Upper lobe of left lung (tissue), 6 donors: ENCODE measurements around the gene KLK1. TPM values are rescaled to one million over a fixed set of nuclear protein-coding genes. Genes with fewer than 3 reads are reported as not detected.
"Not testable (repeated sequence)": the region's sequence is repeated elsewhere in the genome, so short reads cannot be mapped to it uniquely, and the experiment has no call there.

Experiments used
- ATAC-seq, 2 donors: fragments of 200-7000 bp; cut with Tn5 transposase; one replicate each; pipeline ENCODE4 v1.9.1; 2022; ENCODE audit warnings: mild to moderate bottlenecking in 2 of 2, moderate library complexity in 2 of 2; ENCODE audit not compliant: low FRiP score in 2 of 2
- DNase-seq, 2 donors: peaks; one replicate each; pipeline ENCODE4 v3.0.0-alpha.2; 2019 to 2020
- H3K27ac ChIP-seq, 4 donors: fragments of 200-600 bp; sonication (generic); one replicate each; pipeline ENCODE4 v1.5.1; 2016 to 2019
- H3K27me3 ChIP-seq, 4 donors: fragments of 200-600 bp; sonication (generic); one replicate each; pipeline ENCODE4 v1.5.1; 2017 to 2019
- H3K36me3 ChIP-seq, 4 donors: fragments of 200-600 bp; sonication (generic); one replicate each; pipeline ENCODE4 v1.5.1; 2016 to 2019
- H3K4me1 ChIP-seq, 4 donors: fragments of 200-600 bp; sonication (generic); one replicate each; pipeline ENCODE4 v1.5.1; 2018 to 2019
- H3K4me3 ChIP-seq, 4 donors: fragments of 200-600 bp; sonication (generic); one replicate each; pipeline ENCODE4 v1.5.1; 2017 to 2019; ENCODE audit warnings: mild to moderate bottlenecking in 2 of 4, moderate library complexity in 1 of 4
- H3K9me3 ChIP-seq, 4 donors: fragments of 200-600 bp; sonication (generic); one replicate each; pipeline ENCODE4 v1.5.1; 2018 to 2019
- EP300 ChIP-seq, 4 donors: sonication (generic); formaldehyde crosslinking; IDR thresholded peaks; one replicate each; pipeline ENCODE4 v1.5.1; 2017; ENCODE audit warnings: antibody characterized with exemption in 4 of 4, control low read depth in 2 of 4
- POLR2A ChIP-seq, 4 donors: fragments of 450-650 bp; IDR thresholded peaks; one replicate each; pipeline ENCODE4 v1.5.1; 2016 to 2017; ENCODE audit warnings: antibody characterized with exemption in 4 of 4, mild to moderate bottlenecking in 2 of 4
- POLR2AphosphoS5 ChIP-seq, 2 donors: sonication (generic); formaldehyde crosslinking; IDR thresholded peaks; one replicate each; pipeline ENCODE4 v1.5.1; 2017; ENCODE audit warnings: antibody characterized with exemption in 2 of 2
- WGBS, 2 donors: methylation state at CpG; one replicate each; pipeline ENCODE4 v1.1.5; 2017 to 2018; 5-methylcytosine and 5-hydroxymethylcytosine counted together
- total RNA-seq, 6 donors: library from RNA; depleted of rRNA in 4 of 6; stranded (reverse); fragments of >200 nt in 4 of 6; gene quantifications; one replicate each; pipeline versions ENCODE4 v1.1.0 to v1.2.1, GENCODE V29; 2016 to 2021
- TF ChIP-seq, protein P1 (sequence below), 6 experiments: fragments of 450-650 bp in 4 of 6; fragments of 200-600 bp in 2 of 6; sonication (generic) in 2 of 6; IDR thresholded peaks; one replicate each; pipeline ENCODE4 v1.5.1; 2016 to 2019; ENCODE audit warnings: antibody characterized with exemption in 6 of 6
- donor health status: DM: no; HTN: no; CAD: no; lungs with moderate emphysema.
- donor health status: DM: no; HTN: yes; CAD: no; lungs with severe emphysema.

Gene KLK1
- total RNA-seq, 6 donors from 2014 or later = 1.3 to 3.3 (median 2.0) TPM; not detected in 3

GRCh38 chr19:50817941-50818858, 5.4 kb downstream of the KLK1 start:
- Histone ChIP-seq H3K36me3 (no peaks in the 10 kb centered on the region), H3K4me1 (peaks cover 0 to 13% (median 8%) of the 10 kb centered on the region in 4 donors), H3K9me3 (no peaks in the 10 kb centered on the region), H3K27me3 (peaks cover 0 to 33% (median 12%) of the 10 kb centered on the region in 4 donors), H3K4me3 (peak overlapping the region in 3 of 4 donors; percentile 31 to 43 (median 39)), H3K27ac (no peak overlapping the region)
- TF ChIP-seq, protein P1, sequence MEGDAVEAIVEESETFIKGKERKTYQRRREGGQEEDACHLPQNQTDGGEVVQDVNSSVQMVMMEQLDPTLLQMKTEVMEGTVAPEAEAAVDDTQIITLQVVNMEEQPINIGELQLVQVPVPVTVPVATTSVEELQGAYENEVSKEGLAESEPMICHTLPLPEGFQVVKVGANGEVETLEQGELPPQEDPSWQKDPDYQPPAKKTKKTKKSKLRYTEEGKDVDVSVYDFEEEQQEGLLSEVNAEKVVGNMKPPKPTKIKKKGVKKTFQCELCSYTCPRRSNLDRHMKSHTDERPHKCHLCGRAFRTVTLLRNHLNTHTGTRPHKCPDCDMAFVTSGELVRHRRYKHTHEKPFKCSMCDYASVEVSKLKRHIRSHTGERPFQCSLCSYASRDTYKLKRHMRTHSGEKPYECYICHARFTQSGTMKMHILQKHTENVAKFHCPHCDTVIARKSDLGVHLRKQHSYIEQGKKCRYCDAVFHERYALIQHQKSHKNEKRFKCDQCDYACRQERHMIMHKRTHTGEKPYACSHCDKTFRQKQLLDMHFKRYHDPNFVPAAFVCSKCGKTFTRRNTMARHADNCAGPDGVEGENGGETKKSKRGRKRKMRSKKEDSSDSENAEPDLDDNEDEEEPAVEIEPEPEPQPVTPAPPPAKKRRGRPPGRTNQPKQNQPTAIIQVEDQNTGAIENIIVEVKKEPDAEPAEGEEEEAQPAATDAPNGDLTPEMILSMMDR (IDR thresholded peaks at IDR 0.05) = no peak
- no peak for TF ChIP-seq POLR2AphosphoS5 (IDR thresholded peaks at IDR 0.05)
- ATAC-seq = peak; percentile 12 to 34
- DNase-seq = peak; percentile 28 to 84
- WGBS, 2 donors = 6 to 40% methylated on average over 6 to 50 of the region's 52 CpGs

GRCh38 chr19:50815439-50815838, 8.1 kb downstream of the KLK1 start:
- DNase-seq (no peak), ATAC-seq (no peak)
- H3K4me1 ChIP-seq = peaks cover 0 to 11% (median 6%) of the 10 kb centered on the region in 4 donors
- H3K4me3 ChIP-seq = no peak overlapping the region
- no peak for TF ChIP-seq POLR2AphosphoS5 (IDR thresholded peaks at IDR 0.05)
- TF ChIP-seq EP300 (IDR thresholded peaks at IDR 0.05) = no peak
- TF ChIP-seq, protein P1 (IDR thresholded peaks at IDR 0.05) = no peak
- no peak for TF ChIP-seq POLR2A (IDR thresholded peaks at IDR 0.05)
- no peaks in the 10 kb centered on the region for H3K36me3 ChIP-seq
- peaks cover 0 to 23% (median 10%) of the 10 kb centered on the region in 4 donors for H3K27me3 ChIP-seq
- 89 to 93% methylated on average over 1 of the region's 1 CpG for WGBS, 2 donors
- no peak overlapping the region for H3K27ac ChIP-seq
- H3K9me3 ChIP-seq = no peaks in the 10 kb centered on the region

DNA sequence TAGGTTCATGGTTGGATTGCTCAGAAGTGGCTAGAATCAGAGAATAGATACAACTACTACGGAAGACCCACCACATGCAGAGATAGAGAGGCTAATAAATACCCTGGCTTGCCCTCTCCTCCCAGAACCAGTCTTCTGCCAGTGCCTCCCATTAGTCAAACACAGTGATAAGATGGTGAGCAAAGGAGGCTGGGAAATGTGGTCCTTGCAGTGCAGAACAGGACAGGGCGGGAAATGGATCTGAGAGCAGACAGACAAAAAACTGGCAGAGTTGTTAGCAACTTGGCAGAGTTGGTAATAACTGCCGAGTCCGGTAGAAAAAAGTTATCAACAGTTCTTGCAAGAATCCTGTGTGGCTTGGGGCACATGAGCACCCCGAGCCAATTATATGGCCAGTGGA, 8.7 kb downstream of the KLK1 start:
- no peak for TF ChIP-seq EP300 (IDR thresholded peaks at IDR 0.05)
- no peak for TF ChIP-seq POLR2AphosphoS5 (IDR thresholded peaks at IDR 0.05)
- TF ChIP-seq, protein P1 (IDR thresholded peaks at IDR 0.05) = no peak
- TF ChIP-seq POLR2A (IDR thresholded peaks at IDR 0.05) = no peak
- DNase-seq (no peak), ATAC-seq (no peak)
- Histone ChIP-seq H3K4me3 (no peak overlapping the region), H3K36me3 (no peaks in the 10 kb centered on the region), H3K9me3 (no peaks in the 10 kb centered on the region), H3K4me1 (peaks cover 0 to 11% (median 6%) of the 10 kb centered on the region in 4 donors), H3K27me3 (peaks cover 0 to 20% (median 9%) of the 10 kb centered on the region in 4 donors), H3K27ac (no peak overlapping the region)
- 84 to 91% methylated on average over 5 of the region's 5 CpGs for WGBS, 2 donors

DNA sequence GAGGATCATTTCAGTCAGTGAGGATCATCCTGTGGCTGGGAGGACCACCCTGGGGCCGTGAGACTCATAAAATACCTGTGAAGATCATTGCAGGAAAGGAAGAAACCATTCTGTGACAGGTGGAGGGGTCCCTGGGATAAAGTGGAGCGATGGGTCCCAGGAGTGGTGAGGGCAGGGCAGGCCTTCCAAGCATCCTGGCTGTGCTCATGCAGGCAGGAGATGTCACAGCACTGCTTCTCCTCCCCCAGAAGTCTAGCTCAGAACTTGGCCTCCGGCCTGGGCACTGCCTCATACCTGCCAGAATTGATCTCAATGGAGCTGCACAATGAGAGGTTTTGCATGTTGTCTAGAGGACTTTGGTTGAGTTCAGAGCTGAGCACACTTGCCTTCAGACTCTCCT, 11.1 kb downstream of the KLK1 start:
- Histone ChIP-seq H3K27ac (no peak overlapping the region), H3K36me3 (no peaks in the 10 kb centered on the region), H3K27me3 (no peaks in the 10 kb centered on the region), H3K4me1 (no peaks in the 10 kb centered on the region), H3K4me3 (no peak overlapping the region), H3K9me3 (no peaks in the 10 kb centered on the region)
- ATAC-seq (no peak), DNase-seq (no peak)
- TF ChIP-seq, protein P1 (IDR thresholded peaks at IDR 0.05) = no peak
- TF ChIP-seq POLR2AphosphoS5 (IDR thresholded peaks at IDR 0.05) (no peak), POLR2A (IDR thresholded peaks at IDR 0.05) (no peak)
- WGBS, 2 donors = 70 to 83% methylated on average over 2 to 3 of the region's 3 CpGs

DNA sequence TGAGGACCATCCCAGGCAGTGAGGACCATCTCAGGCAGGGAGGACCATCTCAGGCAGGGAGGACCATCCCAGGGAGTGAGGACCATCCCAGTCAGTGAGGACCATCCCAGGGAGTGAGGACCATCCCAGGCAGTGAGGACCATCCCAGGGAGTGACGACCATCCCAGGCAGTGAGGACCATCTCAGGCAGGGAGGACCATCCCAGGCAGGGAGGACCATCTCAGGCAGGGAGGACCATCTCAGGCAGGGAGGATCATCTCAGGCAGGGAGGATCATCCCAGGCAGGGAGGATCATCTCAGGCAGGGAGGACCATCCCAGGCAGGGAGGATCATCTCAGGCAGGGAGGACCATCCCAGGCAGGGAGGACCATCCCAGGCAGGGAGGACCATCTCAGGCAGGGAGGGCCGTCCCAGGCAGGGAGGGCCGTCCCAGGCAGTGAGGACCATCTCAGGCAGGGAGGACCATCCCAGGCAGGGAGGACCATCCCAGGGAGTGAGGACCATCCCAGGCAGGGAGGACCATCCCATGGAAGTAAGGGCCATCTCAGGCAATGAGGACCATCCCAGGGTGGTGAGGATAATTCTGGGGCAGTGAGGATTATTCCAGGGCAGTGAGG, 11.9 kb downstream of the KLK1 start:
- H3K4me1 ChIP-seq, H3K27me3 ChIP-seq, DNase-seq, H3K36me3 ChIP-seq, ATAC-seq, H3K4me3 ChIP-seq, H3K9me3 ChIP-seq, H3K27ac ChIP-seq: not testable (repeated sequence)
- no CpG with 5 or more reads among the region's 3 CpGs for WGBS, 2 donors
